Measurements from ENCODE around the gene ARHGEF3.

Gene ARHGEF3

DNA sequence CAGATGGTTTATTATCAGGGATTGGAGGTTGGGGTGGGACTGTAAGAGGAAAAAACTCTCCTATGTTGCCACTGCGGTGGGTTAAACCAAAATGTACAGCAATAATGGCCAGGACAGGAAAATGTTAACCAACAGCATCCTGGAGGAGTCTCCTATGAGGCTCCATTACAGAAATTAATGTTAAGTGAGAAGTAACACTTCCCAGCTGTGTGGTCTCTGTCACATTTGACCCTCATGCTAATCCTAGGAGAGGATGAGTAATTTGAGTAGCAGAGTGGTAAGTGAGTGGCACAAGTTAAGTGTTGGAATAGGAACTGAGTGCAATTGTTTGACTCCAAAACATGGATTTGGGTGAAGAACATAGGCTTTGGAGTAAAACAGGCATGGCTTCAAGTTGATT lies 39.0 kb downstream of the ARHGEF3 start:
- no peak overlapping the region for H3K4me2 ChIP-seq (ENCODE audit: low read depth, low read length)
- no peak for TF ChIP-seq EZH2phosphoT487 (IDR thresholded peaks at IDR 0.05; ENCODE audit: low read length)
- no peak for TF ChIP-seq EZH2 (optimal IDR thresholded peaks at IDR 0.05; ENCODE audit: low read depth, low read length)
- no peak for TF ChIP-seq CTCF (IDR thresholded peaks at IDR 0.05; ENCODE audit: low read length)
- no peaks in the 10 kb centered on the region for H3K36me3 ChIP-seq (replicated peaks; ENCODE audit: insufficient read depth, low read length)
- no peaks in the 10 kb centered on the region for H3K27me3 ChIP-seq (replicated peaks; ENCODE audit: insufficient read depth, low read length)
- no peak overlapping the region for H3K9ac ChIP-seq (ENCODE audit: low read length)
- H3K9me3 ChIP-seq (replicated peaks; ENCODE audit: insufficient read depth, low read length): no peaks in the 10 kb centered on the region
- H3F3A ChIP-seq (ENCODE audit: insufficient read depth, low read length): no peaks in the 10 kb centered on the region
- H2AFZ ChIP-seq (ENCODE audit: low read length): no peak overlapping the region
- H3K79me2 ChIP-seq (ENCODE audit: low read length): no peaks in the 10 kb centered on the region
- no peaks in the 10 kb centered on the region for H3K4me1 ChIP-seq (ENCODE audit: low read length)
- DNase-seq: no peak
- no peak overlapping the region for H3K27ac ChIP-seq (ENCODE audit: low read length)
- H3K4me3 ChIP-seq (ENCODE audit: low read length): no peak overlapping the region
- no peaks in the 10 kb centered on the region for H3K9me2 ChIP-seq (replicated peaks; ENCODE audit: insufficient read depth, low read length)
- no peaks in the 10 kb centered on the region for H4K20me1 ChIP-seq (ENCODE audit: insufficient read depth, low read length)

DNA sequence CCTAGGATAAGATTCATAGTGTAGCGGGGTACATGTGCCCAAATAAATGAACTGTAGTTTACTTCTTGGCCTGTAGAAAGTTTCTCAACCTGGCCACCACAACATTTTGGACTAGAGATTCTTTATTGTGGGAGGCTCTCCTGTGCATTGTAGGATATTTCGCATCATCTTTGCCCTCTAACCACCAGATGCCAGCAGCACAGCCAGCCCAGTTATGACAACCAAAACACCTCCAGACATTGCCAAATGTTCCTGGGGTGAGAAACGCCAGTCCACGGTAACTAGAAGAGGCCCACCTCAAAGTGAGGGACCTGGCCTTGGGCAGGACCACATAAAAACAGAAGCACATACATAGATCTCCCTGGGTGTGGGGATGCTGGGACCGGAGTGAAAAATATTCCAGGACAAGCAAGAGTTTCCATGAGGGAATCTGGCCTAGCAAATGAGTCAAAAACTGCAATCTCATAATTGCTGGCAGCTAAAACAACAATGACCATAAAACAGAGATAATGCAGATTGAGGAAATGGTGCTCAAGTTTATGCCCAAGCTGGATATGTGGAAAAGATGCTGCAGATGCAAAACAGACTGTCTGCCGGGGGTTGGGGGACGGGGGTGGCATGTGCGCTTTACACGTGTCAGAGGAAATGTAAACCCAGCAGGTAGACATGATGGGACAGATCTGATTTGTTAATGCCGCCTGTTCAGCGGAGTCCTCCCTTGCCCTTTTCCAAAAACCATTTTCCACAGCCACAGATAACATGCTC lies 39.7 kb downstream of the ARHGEF3 start:
- Histone ChIP-seq H3K4me3 (ENCODE audit: low read length) (no peak overlapping the region), H4K20me1 (ENCODE audit: insufficient read depth, low read length) (no peaks in the 10 kb centered on the region), H3K4me1 (ENCODE audit: low read length) (no peaks in the 10 kb centered on the region), H3K4me2 (ENCODE audit: low read depth, low read length) (no peak overlapping the region), H3K9me2 (replicated peaks; ENCODE audit: insufficient read depth, low read length) (no peaks in the 10 kb centered on the region), H3K27ac (ENCODE audit: low read length) (no peak overlapping the region), H3K36me3 (replicated peaks; ENCODE audit: insufficient read depth, low read length) (no peaks in the 10 kb centered on the region), H3K9me3 (replicated peaks; ENCODE audit: insufficient read depth, low read length) (no peaks in the 10 kb centered on the region), H2AFZ (ENCODE audit: low read length) (no peak overlapping the region), H3F3A (ENCODE audit: insufficient read depth, low read length) (no peaks in the 10 kb centered on the region), H3K27me3 (replicated peaks; ENCODE audit: insufficient read depth, low read length) (no peaks in the 10 kb centered on the region), H3K79me2 (ENCODE audit: low read length) (no peaks in the 10 kb centered on the region), H3K9ac (ENCODE audit: low read length) (no peak overlapping the region)
- TF ChIP-seq CTCF (IDR thresholded peaks at IDR 0.05; ENCODE audit: low read length): no peak
- TF ChIP-seq EZH2 (optimal IDR thresholded peaks at IDR 0.05; ENCODE audit: low read depth, low read length): no peak
- TF ChIP-seq EZH2phosphoT487 (IDR thresholded peaks at IDR 0.05; ENCODE audit: low read length): no peak
- DNase-seq: no peak

DNA sequence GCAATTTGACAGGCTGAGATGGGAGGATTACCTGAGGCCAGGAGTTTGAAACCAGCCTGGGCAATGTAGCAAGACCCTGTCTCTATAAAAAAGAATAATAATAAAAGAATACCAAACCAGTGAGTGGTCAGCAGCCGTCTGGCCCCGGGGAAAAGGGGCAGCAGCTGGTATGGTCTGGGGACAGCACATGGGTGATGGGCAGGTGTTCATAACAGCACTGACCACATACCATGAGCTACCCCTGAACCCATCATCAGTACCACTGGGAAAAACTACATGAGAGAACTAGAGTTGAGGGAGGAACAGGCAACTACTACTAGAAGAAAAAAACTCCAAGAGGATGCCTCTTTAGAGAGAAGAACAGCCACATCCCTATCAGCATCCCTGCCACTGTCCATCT lies 40.7 kb downstream of the ARHGEF3 start:
- H3K27me3 ChIP-seq (replicated peaks; ENCODE audit: insufficient read depth, low read length): no peaks in the 10 kb centered on the region
- H4K20me1 ChIP-seq (ENCODE audit: insufficient read depth, low read length): no peaks in the 10 kb centered on the region
- no peaks in the 10 kb centered on the region for H3F3A ChIP-seq (ENCODE audit: insufficient read depth, low read length)
- H3K4me2 ChIP-seq (ENCODE audit: low read depth, low read length): no peak overlapping the region
- H3K36me3 ChIP-seq (replicated peaks; ENCODE audit: insufficient read depth, low read length): no peaks in the 10 kb centered on the region
- H2AFZ ChIP-seq (ENCODE audit: low read length): no peak overlapping the region
- no peak for TF ChIP-seq CTCF (IDR thresholded peaks at IDR 0.05; ENCODE audit: low read length)
- TF ChIP-seq EZH2phosphoT487 (IDR thresholded peaks at IDR 0.05; ENCODE audit: low read length): no peak
- TF ChIP-seq EZH2 (optimal IDR thresholded peaks at IDR 0.05; ENCODE audit: low read depth, low read length): no peak
- H3K4me3 ChIP-seq (ENCODE audit: low read length): no peak overlapping the region
- no peaks in the 10 kb centered on the region for H3K79me2 ChIP-seq (ENCODE audit: low read length)
- no peak for DNase-seq
- H3K9me2 ChIP-seq (replicated peaks; ENCODE audit: insufficient read depth, low read length): no peaks in the 10 kb centered on the region
- H3K4me1 ChIP-seq (ENCODE audit: low read length): peaks cover 3% of the 10 kb centered on the region
- H3K9ac ChIP-seq (ENCODE audit: low read length): no peak overlapping the region
- no peaks in the 10 kb centered on the region for H3K9me3 ChIP-seq (replicated peaks; ENCODE audit: insufficient read depth, low read length)
- H3K27ac ChIP-seq (ENCODE audit: low read length): no peak overlapping the region

All from MM.1S (cell line).